Astrocyte (in vitro differentiated cells and primary cell): Measurements from ENCODE around the gene PDGFRA.

Experiments used
- EZH2 ChIP-seq: IDR thresholded peaks from 2 replicates; pipeline ENCODE4 v1.6.1; 2012; ENCODE audit warnings: mild to moderate bottlenecking, low read length, inconsistent platforms; ENCODE audit not compliant: insufficient read depth
- TF ChIP-seq, protein P1 (sequence below): IDR thresholded peaks from 2 replicates; pipeline ENCODE4 v1.5.1; 2011; ENCODE audit warnings: low read depth, mild to moderate bottlenecking, inconsistent platforms, low read length, moderate library complexity; ENCODE audit not compliant: insufficient read depth

DNA sequence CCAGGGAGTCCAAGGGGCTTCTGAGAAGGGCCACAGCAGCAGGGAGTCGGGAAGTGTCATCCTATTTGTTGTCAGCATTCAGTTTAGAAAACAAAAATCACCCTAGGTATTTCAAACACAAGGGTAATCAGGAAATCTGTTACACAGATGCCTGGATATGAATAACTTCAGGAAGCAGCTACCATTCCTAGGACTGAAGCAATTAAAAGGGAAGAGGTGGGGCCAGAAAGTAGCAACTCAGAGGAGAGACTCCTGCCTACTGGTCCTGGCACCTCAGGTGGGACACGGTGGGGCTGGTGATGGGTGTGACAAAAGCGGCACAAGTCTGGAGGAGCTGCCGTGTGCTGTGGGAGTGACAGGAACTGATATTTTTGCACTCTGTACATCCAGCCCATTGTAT is 107.9 kb downstream of the PDGFRA start:
- TF ChIP-seq, protein P1, sequence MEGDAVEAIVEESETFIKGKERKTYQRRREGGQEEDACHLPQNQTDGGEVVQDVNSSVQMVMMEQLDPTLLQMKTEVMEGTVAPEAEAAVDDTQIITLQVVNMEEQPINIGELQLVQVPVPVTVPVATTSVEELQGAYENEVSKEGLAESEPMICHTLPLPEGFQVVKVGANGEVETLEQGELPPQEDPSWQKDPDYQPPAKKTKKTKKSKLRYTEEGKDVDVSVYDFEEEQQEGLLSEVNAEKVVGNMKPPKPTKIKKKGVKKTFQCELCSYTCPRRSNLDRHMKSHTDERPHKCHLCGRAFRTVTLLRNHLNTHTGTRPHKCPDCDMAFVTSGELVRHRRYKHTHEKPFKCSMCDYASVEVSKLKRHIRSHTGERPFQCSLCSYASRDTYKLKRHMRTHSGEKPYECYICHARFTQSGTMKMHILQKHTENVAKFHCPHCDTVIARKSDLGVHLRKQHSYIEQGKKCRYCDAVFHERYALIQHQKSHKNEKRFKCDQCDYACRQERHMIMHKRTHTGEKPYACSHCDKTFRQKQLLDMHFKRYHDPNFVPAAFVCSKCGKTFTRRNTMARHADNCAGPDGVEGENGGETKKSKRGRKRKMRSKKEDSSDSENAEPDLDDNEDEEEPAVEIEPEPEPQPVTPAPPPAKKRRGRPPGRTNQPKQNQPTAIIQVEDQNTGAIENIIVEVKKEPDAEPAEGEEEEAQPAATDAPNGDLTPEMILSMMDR, result no peak
- no peak for TF ChIP-seq EZH2
